ENCODE measurements around the gene TSC22D1.
A peak's percentile ranks its signal among the peaks of the same experiment; 100 is the strongest.

Gene TSC22D1

GRCh38 chr13:44414716-44415115 is 161.4 kb downstream of the TSC22D1 start:
- no peaks in the 10 kb centered on the region for H3K9me3 ChIP-seq (ENCODE audit: insufficient read depth, low read depth, low read length)
- H3K9ac ChIP-seq (ENCODE audit: low read depth, low read length, poor library complexity, severe bottlenecking): no peak overlapping the region
- no peak overlapping the region for H2AFZ ChIP-seq (ENCODE audit: low read length)
- H3K4me3 ChIP-seq (ENCODE audit: low read length, poor library complexity, severe bottlenecking): no peak overlapping the region
- H3K36me3 ChIP-seq (ENCODE audit: insufficient read depth, low read length): no peaks in the 10 kb centered on the region
- H3K9me2 ChIP-seq (replicated peaks; ENCODE audit: low read depth, low read length): no peaks in the 10 kb centered on the region
- H4K20me1 ChIP-seq (ENCODE audit: insufficient read depth, low read length, poor library complexity, severe bottlenecking): no peaks in the 10 kb centered on the region
- peaks cover 23% of the 10 kb centered on the region for H3K4me1 ChIP-seq (ENCODE audit: insufficient read depth, low read length, poor library complexity, severe bottlenecking)
- no peak overlapping the region for H3K4me2 ChIP-seq (ENCODE audit: low read depth, low read length, poor library complexity, severe bottlenecking)
- no peak for TF ChIP-seq CTCF (conservative IDR thresholded peaks at IDR 0.05; ENCODE audit: low read length)
- TF ChIP-seq EZH2phosphoT487 (IDR thresholded peaks at IDR 0.05; ENCODE audit: borderline replicate concordance): no peak
- no peaks in the 10 kb centered on the region for H3K79me2 ChIP-seq (ENCODE audit: insufficient read depth, low read length)
- H3F3A ChIP-seq (ENCODE audit: low read depth): no peaks in the 10 kb centered on the region; the same call in 1 of the 2 replicates
- no peaks in the 10 kb centered on the region for H3K27me3 ChIP-seq (ENCODE audit: insufficient read depth, low read length, poor library complexity, severe bottlenecking)

GRCh38 chr13:44413095-44413494 is 163.0 kb downstream of the TSC22D1 start:
- Histone ChIP-seq H3K27me3 (ENCODE audit: insufficient read depth, low read length, poor library complexity, severe bottlenecking) (no peaks in the 10 kb centered on the region), H3K4me1 (ENCODE audit: insufficient read depth, low read length, poor library complexity, severe bottlenecking) (peaks cover 23% of the 10 kb centered on the region), H4K20me1 (ENCODE audit: insufficient read depth, low read length, poor library complexity, severe bottlenecking) (no peaks in the 10 kb centered on the region), H3K9me2 (replicated peaks; ENCODE audit: low read depth, low read length) (no peaks in the 10 kb centered on the region), H3K9me3 (ENCODE audit: insufficient read depth, low read depth, low read length) (no peaks in the 10 kb centered on the region), H3F3A (ENCODE audit: low read depth) (no peaks in the 10 kb centered on the region; the same call in 1 of the 2 replicates), H3K4me2 (ENCODE audit: low read depth, low read length, poor library complexity, severe bottlenecking) (peak overlapping the region; percentile 27), H3K79me2 (ENCODE audit: insufficient read depth, low read length) (no peaks in the 10 kb centered on the region), H3K36me3 (ENCODE audit: insufficient read depth, low read length) (no peaks in the 10 kb centered on the region), H3K4me3 (ENCODE audit: low read length, poor library complexity, severe bottlenecking) (no peak overlapping the region), H2AFZ (ENCODE audit: low read length) (peak overlapping the region; percentile 61; the same call in 1 of the 2 replicates), H3K9ac (ENCODE audit: low read depth, low read length, poor library complexity, severe bottlenecking) (peak overlapping the region; percentile 28)
- TF ChIP-seq CTCF (conservative IDR thresholded peaks at IDR 0.05; ENCODE audit: low read length) (no peak), EZH2phosphoT487 (IDR thresholded peaks at IDR 0.05; ENCODE audit: borderline replicate concordance) (no peak)

- Histone ChIP-seq H3F3A (ENCODE audit: low read depth) (no peaks in the 10 kb centered on the region; the same call in 1 of the 2 replicates), H3K79me2 (ENCODE audit: insufficient read depth, low read length) (no peaks in the 10 kb centered on the region), H2AFZ (ENCODE audit: low read length) (peak overlapping the region; percentile 61), H3K9ac (ENCODE audit: low read depth, low read length, poor library complexity, severe bottlenecking) (peak overlapping the region; percentile 28), H3K4me3 (ENCODE audit: low read length, poor library complexity, severe bottlenecking) (no peak overlapping the region), H3K9me2 (replicated peaks; ENCODE audit: low read depth, low read length) (no peaks in the 10 kb centered on the region), H3K4me2 (ENCODE audit: low read depth, low read length, poor library complexity, severe bottlenecking) (peak overlapping the region; percentile 27), H3K36me3 (ENCODE audit: insufficient read depth, low read length) (no peaks in the 10 kb centered on the region), H3K9me3 (ENCODE audit: insufficient read depth, low read depth, low read length) (no peaks in the 10 kb centered on the region), H3K4me1 (ENCODE audit: insufficient read depth, low read length, poor library complexity, severe bottlenecking) (peaks cover 23% of the 10 kb centered on the region), H3K27me3 (ENCODE audit: insufficient read depth, low read length, poor library complexity, severe bottlenecking) (no peaks in the 10 kb centered on the region), H4K20me1 (ENCODE audit: insufficient read depth, low read length, poor library complexity, severe bottlenecking) (no peaks in the 10 kb centered on the region)
- TF ChIP-seq CTCF (conservative IDR thresholded peaks at IDR 0.05; ENCODE audit: low read length) (no peak), EZH2phosphoT487 (IDR thresholded peaks at IDR 0.05; ENCODE audit: borderline replicate concordance) (no peak)
These were observed 163.7 kb downstream of the TSC22D1 start for GRCh38 chr13:44412346-44412935.
